OCI-LY1 (cell line): Measurements from ENCODE around the gene KCNIP4.

Experiments used
- H2AFZ ChIP-seq: fragments of 200-600 bp; sonication (generic), shearing (Covaris generic); 2 replicates; pipeline ENCODE4 v1.6.0; 2014; ENCODE audit warnings: antibody characterized with exemption, mild to moderate bottlenecking, low read length
- H3F3A ChIP-seq: fragments of 200-600 bp; sonication (generic), shearing (Covaris generic); 2 replicates; pipeline ENCODE4 v1.6.0; 2014; ENCODE audit warnings: mild to moderate bottlenecking, antibody characterized with exemption, low read length, moderate library complexity; ENCODE audit not compliant: insufficient read depth
- H3K27ac ChIP-seq: fragments of 200-600 bp; sonication (generic); 2 replicates; pipeline ENCODE4 v1.5.1; 2014; ENCODE audit warnings: low read length, mixed run types, mild to moderate bottlenecking, low read depth; ENCODE audit not compliant: poor library complexity, severe bottlenecking
- H3K27me3 ChIP-seq: fragments of 200-600 bp; sonication (generic); 2 replicates; pipeline ENCODE4 v1.6.0; 2014; ENCODE audit warnings: antibody characterized with exemption, mild to moderate bottlenecking, low read length, moderate library complexity; ENCODE audit not compliant: insufficient read depth
- H3K36me3 ChIP-seq: fragments of 200-600 bp; sonication (generic); 2 replicates; pipeline ENCODE4 v1.6.1; 2014; ENCODE audit warnings: mild to moderate bottlenecking, antibody characterized with exemption, low read length, moderate library complexity, mixed read lengths; ENCODE audit not compliant: insufficient read depth
- H3K4me1 ChIP-seq: fragments of 200-600 bp; sonication (generic); 2 replicates; pipeline ENCODE4 v1.5.1; 2014; ENCODE audit warnings: mild to moderate bottlenecking, low read length, moderate library complexity; ENCODE audit not compliant: insufficient read depth, severe bottlenecking
- H3K4me2 ChIP-seq: fragments of 200-600 bp; sonication (generic), shearing (Covaris generic); 2 replicates; pipeline ENCODE4 v1.6.1; 2014; ENCODE audit warnings: low read length
- H3K4me3 ChIP-seq: fragments of 200-600 bp; sonication (generic); 2 replicates; pipeline ENCODE4 v1.5.1; 2014; ENCODE audit warnings: low read length, low read depth, mild to moderate bottlenecking, mixed read lengths; ENCODE audit not compliant: poor library complexity, severe bottlenecking
- H3K79me2 ChIP-seq: fragments of 200-600 bp; shearing (Covaris generic); 2 replicates; pipeline ENCODE4 v1.6.1; 2016; ENCODE audit warnings: mixed run types, low read length, mixed read lengths; ENCODE audit not compliant: insufficient read depth
- H3K9ac ChIP-seq: fragments of 200-600 bp; sonication (generic), shearing (Covaris generic); 2 replicates; pipeline ENCODE4 v1.6.1; 2014; ENCODE audit warnings: mild to moderate bottlenecking, low read length, mixed read lengths
- H3K9me2 ChIP-seq: fragments of 200-600 bp; sonication (generic), shearing (Covaris generic); 2 replicates; pipeline ENCODE4 v1.6.1; 2014; ENCODE audit warnings: low read depth, mild to moderate bottlenecking, low read length, mixed read lengths
- H3K9me3 ChIP-seq: fragments of 200-600 bp; shearing (Covaris generic); 2 replicates; pipeline ENCODE4 v1.6.1; 2014; ENCODE audit warnings: low read length, mixed read lengths
- H4K20me1 ChIP-seq: fragments of 200-600 bp; sonication (generic), shearing (Covaris generic); 2 replicates; pipeline ENCODE4 v1.6.0; 2016; ENCODE audit warnings: mild to moderate bottlenecking, low read length; ENCODE audit not compliant: insufficient read depth
- EZH2 ChIP-seq: fragments of 200-600 bp; sonication (generic), shearing (Covaris generic); IDR thresholded peaks from 2 replicates; pipeline ENCODE4 v1.8.0; 2017; ENCODE audit warnings: borderline replicate concordance, mixed run types, mild to moderate bottlenecking, antibody characterized with exemption, low read length, moderate library complexity, mixed read lengths
- TF ChIP-seq, protein P1 (sequence below): fragments of 200-600 bp; sonication (generic), shearing (Covaris generic); IDR thresholded peaks from 2 replicates; pipeline ENCODE4 v1.5.1; 2017; ENCODE audit warnings: mild to moderate bottlenecking, antibody characterized with exemption, low read length, moderate library complexity, mixed read lengths

Gene KCNIP4

DNA sequence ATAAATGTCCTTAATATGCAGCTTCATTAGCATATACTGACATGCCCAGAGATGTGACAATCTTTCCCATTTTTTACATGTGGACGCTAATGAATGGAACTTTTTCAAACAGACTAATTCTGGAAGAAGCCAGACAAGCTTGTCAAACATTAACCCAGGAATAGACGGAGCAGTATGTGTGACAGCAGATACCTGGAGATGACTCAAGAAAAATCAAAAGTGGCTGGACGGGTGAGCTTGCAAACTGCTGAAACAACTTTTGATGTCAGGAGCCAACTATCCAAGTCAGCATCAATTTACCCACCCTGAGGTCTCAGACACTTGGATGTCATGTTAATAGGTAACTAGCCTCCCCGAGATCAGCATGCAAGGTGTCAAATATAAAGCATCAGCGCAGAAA lies 1065.3 kb downstream of the KCNIP4 start:
- Histone ChIP-seq H3K9ac (no peak overlapping the region), H3K9me3 (no peaks in the 10 kb centered on the region), H2AFZ (no peak overlapping the region), H3K4me1 (no peaks in the 10 kb centered on the region), H3K36me3 (no peaks in the 10 kb centered on the region), H3K27ac (no peak overlapping the region), H3K4me2 (no peak overlapping the region), H3K4me3 (no peak overlapping the region), H3K79me2 (no peaks in the 10 kb centered on the region), H4K20me1 (no peaks in the 10 kb centered on the region), H3F3A (no peaks in the 10 kb centered on the region), H3K9me2 (no peaks in the 10 kb centered on the region), H3K27me3 (no peaks in the 10 kb centered on the region)
- no peak for TF ChIP-seq EZH2
- TF ChIP-seq, protein P1, sequence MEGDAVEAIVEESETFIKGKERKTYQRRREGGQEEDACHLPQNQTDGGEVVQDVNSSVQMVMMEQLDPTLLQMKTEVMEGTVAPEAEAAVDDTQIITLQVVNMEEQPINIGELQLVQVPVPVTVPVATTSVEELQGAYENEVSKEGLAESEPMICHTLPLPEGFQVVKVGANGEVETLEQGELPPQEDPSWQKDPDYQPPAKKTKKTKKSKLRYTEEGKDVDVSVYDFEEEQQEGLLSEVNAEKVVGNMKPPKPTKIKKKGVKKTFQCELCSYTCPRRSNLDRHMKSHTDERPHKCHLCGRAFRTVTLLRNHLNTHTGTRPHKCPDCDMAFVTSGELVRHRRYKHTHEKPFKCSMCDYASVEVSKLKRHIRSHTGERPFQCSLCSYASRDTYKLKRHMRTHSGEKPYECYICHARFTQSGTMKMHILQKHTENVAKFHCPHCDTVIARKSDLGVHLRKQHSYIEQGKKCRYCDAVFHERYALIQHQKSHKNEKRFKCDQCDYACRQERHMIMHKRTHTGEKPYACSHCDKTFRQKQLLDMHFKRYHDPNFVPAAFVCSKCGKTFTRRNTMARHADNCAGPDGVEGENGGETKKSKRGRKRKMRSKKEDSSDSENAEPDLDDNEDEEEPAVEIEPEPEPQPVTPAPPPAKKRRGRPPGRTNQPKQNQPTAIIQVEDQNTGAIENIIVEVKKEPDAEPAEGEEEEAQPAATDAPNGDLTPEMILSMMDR, result no peak

DNA sequence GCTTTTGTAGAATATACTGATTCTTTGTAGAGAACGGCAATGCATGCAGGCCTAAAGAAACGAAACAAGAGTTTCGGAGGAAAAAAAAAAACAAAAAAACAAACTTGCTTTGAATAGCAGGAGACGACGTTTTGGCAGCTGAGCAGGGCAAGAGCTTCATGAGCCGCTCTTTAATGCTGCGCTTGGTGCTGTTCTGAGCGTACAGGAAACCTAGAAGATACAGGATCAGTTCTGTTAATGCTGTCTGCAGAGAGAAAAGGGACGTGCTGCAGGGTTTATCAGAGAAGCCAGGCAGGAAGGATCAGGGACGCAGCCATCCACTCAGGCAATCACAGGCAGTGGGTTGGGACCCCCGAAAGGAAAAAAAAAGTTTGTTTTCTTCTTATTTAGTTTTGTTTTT lies 1066.1 kb downstream of the KCNIP4 start:
- Histone ChIP-seq H4K20me1 (no peaks in the 10 kb centered on the region), H3F3A (no peaks in the 10 kb centered on the region), H3K9me2 (no peaks in the 10 kb centered on the region), H3K4me3 (no peak overlapping the region), H3K27ac (no peak overlapping the region), H3K79me2 (no peaks in the 10 kb centered on the region), H3K9ac (no peak overlapping the region), H3K4me2 (no peak overlapping the region), H3K36me3 (no peaks in the 10 kb centered on the region), H3K27me3 (no peaks in the 10 kb centered on the region), H3K9me3 (no peaks in the 10 kb centered on the region), H3K4me1 (no peaks in the 10 kb centered on the region), H2AFZ (no peak overlapping the region)
- TF ChIP-seq, protein P1, result no peak
- no peak for TF ChIP-seq EZH2

DNA sequence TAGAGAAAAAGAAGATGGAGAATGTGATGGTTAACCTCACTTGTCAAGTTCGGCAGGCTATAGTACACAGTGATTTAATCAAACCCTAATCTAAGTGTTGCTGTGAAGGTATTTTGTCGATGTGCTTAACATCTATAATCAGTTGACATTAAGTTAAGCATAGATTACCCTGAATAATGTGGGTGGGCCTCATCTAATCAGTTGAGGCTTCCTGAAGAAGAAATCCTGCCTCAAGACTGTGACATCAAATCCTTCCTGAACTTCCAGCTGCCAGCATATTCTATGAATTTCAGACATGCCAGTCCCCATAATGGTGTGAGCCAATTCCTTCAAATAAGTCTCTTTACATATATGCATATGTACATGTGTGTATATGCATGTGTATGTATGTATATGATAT lies 1066.9 kb downstream of the KCNIP4 start:
- H3K79me2 ChIP-seq, result no peaks in the 10 kb centered on the region

More for the DNA sequence above, 1066.9 kb downstream of the KCNIP4 start:
- no peaks in the 10 kb centered on the region for H3K4me1 ChIP-seq
- H3K4me2 ChIP-seq, result no peak overlapping the region
- H3K4me3 ChIP-seq, result no peak overlapping the region
- H3K9me3 ChIP-seq, result no peaks in the 10 kb centered on the region
- H2AFZ ChIP-seq, result no peak overlapping the region
- no peaks in the 10 kb centered on the region for H4K20me1 ChIP-seq
- H3K27me3 ChIP-seq, result no peaks in the 10 kb centered on the region
- H3K9ac ChIP-seq, result no peak overlapping the region
- H3F3A ChIP-seq, result no peaks in the 10 kb centered on the region
- no peaks in the 10 kb centered on the region for H3K9me2 ChIP-seq
- no peak overlapping the region for H3K27ac ChIP-seq
- H3K36me3 ChIP-seq, result no peaks in the 10 kb centered on the region
- TF ChIP-seq EZH2, result no peak
- TF ChIP-seq, protein P1, result no peak
